GM18499 (cell line): ENCODE data around the gene SEC22C.

Source experiments
- ATAC-seq: cut with Tn5 transposase; IDR thresholded peaks from one replicate; pipeline ENCODE4 v1.9.1; 2021; ENCODE audit warnings: moderate number of reproducible peaks; ENCODE audit not compliant: insufficient read depth, unreplicated experiment

SEC22C gene

DNA sequence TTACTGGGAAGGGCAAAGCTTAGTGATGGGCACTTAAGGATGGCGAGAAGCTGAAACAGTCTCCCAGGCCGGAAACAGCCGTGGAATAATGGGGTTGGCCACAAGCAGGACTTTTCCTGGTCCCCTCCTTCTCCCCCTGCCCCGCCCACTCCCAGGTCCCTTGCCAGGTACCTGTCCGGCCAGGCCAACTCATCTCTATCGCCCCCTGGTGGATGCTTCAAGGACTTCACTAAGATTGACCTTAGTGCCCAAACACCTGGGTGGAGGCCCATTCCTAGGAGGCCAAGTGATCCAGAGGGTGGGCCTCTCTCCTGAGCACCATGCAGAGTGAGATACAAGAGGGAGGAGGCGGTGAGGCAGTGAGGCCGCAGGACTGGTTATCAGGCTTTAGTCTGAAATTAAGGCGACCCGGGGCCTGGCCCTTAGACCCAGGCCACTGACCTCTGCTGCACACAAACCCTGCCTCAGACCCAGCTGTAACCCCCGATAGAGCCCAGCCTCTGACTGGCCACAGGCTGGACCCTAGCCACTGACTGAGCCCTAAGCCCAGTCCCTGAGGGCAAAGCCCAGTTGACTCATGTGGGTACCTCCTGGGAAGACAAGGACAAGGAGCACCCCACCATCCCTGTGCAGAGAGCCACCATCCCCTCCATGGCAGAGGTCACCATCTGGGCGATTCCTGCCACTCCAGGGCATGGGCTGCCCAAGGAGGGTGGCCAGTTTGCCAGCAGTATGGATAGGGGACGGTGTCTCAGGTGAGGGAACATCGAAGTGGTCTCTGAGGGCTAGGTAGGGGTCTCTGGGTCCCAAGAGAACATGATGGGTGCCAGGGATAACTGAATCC is 41.7 kb downstream of the SEC22C start:
- no peak for ATAC-seq

DNA sequence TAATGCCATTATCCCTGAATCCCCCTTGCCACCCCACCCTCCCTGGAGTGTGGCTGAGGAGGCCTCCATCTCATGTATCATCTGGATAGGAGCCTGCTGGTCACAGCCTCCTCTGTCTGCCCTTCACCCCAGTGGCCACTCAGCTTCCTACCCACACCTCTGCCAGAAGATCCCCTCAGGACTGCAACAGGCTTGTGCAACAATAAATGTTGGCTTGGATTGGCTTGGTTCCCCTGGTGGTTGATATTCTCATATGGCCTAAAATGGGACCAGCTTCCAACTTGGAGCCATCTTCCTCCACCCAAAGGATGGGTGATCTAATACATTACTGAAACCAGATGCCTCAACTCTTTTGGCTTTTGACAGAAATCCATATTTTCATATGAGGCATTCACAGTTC is 44.4 kb downstream of the SEC22C start:
- no peak for ATAC-seq

DNA sequence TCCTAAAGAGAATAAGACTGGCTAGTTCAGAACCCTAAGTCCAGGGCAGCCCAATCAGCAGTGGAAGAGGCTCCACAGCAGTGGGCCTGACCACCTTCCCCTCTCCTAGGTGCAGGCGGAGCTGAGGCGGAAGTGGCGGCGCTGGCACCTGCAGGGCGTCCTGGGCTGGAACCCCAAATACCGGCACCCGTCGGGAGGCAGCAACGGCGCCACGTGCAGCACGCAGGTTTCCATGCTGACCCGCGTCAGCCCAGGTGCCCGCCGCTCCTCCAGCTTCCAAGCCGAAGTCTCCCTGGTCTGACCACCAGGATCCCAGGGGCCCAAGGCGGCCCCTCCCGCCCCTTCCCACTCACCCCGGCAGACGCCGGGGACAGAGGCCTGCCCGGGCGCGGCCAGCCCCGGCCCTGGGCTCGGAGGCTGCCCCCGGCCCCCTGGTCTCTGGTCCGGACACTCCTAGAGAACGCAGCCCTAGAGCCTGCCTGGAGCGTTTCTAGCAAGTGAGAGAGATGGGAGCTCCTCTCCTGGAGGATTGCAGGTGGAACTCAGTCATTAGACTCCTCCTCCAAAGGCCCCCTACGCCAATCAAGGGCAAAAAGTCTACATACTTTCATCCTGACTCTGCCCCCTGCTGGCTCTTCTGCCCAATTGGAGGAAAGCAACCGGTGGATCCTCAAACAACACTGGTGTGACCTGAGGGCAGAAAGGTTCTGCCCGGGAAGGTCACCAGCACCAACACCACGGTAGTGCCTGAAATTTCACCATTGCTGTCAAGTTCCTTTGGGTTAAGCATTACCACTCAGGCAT is 45.6 kb downstream of the SEC22C start:
- ATAC-seq: no peak

DNA sequence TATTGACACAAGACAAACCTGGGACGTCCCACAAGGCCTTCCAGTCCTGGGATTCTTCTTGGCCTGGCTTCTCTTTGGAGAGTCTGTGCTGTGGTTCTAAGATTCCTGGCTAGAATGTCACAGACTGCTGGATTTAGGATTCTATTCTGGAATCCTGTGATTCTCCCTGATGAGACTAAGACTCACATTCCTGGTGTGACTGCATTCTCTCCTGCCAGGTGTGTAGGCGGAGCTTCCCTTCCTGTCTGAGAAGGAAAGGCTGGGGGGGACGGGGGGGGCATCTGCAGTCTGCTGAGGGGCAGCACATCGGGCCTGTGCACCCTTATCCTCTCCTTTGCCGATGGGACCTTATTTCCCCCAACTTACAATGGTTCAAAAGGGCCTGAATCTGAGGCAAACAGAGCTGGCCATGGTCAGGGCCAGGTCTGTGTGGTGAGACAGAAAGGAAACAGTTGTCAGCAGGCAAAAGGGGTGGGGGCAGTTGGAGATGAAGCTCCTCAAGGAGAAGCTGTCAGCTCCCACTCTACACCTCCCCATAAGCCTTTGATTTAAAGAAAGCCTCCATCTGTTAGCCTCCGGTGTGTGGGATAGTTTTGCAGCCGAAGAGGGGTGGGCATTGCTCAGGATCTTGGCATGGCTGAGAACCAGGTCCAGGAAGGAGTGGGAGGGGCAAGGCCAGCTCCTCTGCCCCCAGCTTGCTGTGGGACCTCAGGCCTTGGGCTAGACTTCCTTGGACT is 48.4 kb downstream of the SEC22C start:
- ATAC-seq: no peak

DNA sequence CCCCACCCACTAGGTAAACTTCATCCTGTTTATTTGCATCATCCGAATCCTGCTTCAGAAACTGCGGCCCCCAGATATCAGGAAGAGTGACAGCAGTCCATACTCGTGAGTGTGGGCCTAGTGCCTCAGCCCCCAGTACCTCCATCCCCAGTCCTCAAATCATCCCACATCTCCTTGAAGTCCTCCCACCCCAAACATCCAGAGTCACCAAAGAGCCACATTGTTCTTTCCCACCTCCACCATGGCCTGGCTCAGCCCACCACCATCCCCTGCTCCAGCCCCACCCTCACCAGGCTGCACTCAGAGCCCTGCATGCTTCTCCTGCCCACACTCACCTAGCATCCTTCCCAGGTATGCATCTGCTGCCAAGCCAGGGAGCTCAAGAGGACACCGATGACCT is 49.5 kb downstream of the SEC22C start:
- ATAC-seq: no peak

DNA sequence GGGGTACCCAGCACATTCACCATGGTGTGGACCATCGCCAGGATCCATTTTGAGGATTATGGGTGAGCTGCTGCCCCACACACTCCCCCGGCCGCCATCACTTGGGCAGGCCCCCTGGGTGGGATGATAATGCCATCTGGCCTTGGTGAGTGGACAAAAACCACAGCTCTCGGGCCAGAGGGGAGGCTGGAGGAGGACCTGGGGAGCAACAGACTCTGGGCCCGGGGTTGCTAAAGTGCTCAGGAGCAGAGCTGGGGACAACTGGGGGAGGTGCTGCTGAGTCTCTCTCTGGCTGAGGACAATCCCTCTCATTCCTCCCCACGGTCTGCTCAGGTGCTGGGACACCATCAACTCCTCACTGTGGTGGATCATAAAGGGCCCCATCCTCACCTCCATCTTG is 50.3 kb downstream of the SEC22C start:
- ATAC-seq: no peak

DNA sequence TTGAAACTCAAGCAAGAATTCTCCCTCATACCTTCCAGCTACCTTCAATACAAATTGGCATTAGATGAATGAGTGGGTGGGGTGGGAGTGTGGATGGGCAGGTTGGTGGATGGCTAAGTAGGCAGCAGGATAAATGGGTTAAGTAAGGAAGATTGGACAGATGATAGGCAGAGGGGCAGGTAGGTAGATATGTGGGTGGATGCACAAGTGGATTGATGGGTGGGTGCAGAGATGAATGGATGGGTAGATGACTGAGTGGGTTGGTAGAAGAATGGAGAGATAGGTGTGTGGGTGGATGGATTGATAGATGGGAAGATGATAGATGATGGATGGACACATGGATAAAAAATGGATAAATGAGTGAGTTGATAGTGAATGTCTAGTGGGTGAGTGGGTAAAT is 51.7 kb downstream of the SEC22C start:
- ATAC-seq: no peak

DNA sequence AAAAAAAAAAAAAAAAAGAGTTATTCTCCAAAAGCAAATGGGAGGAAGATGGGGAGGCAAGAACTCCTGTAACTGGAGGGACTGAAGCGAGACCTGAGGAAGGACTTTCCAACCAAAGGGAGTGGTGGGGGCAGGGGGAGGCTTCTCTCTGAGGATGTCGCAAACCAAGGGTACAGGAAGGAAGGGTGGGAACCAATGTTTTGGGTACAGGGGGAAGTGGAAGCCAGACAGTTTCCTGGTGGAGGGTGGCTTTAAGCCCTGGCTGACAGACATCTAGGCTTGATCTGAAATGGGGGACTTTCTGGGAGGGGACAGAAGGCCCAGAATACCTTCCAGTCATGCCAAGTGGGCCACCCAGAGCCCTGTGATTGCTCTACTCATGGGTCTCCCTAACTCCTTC is 52.3 kb downstream of the SEC22C start:
- no peak for ATAC-seq

DNA sequence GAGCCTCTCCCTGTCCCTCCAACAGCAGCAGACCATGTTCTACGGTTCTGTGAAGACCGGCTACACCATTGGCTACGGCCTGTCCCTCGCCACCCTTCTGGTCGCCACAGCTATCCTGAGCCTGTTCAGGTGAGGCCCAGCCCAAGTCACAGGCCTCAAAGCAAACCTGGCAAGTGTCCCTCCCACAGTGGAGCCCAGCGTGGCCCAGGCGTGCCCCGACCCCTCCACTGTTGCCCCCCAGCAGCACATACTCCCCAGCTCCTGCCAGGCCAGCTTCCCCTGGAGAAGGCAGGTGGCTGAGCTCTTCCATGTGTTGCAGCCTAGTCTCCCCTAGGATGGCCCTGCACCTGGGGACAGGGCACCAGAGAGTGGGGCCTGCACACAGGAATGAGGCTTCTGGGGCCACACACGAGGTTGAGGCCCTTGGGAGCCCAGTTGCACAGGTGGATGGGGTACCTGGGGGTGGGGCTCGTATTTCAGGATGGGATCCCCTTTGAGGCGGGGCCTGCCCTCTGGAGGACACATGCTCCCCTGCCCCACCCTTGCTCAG is 54.3 kb downstream of the SEC22C start:
- no peak for ATAC-seq

DNA sequence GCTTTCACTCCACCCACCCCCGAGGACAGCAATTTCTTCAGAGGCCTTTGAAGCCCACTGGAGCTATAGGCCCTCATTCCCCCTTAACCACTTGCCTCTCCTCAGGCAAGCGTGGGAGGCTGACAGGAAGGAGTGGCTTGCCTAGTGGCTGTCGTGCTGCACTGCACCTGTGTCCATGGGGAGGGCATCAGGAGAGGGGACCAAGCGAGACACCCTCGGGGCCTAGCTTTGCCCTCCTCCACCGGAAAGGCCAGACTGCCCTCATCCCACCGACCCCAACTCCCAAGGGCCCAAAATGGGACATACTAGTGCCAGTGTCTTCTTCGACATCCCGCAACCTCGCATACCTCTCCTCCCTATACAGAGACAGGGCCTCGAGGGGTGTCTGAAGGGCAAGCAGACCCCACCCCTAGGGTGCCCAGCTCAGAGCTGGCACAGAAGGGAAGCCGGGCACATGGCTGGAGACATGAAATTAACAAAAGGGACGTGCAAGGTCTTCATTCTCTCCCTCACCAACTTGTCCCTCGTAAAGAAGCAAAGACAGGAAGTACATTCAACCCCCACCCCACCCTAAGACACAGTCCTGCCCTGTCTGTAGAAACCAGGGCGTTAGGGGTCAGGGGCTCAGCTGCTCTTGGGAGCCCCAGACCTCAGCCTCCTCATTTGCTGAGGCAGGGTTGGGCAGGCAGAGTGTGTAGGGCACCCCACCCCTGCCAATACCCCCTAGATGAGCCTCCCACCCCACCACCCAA is 55.0 kb downstream of the SEC22C start:
- ATAC-seq: no peak

DNA sequence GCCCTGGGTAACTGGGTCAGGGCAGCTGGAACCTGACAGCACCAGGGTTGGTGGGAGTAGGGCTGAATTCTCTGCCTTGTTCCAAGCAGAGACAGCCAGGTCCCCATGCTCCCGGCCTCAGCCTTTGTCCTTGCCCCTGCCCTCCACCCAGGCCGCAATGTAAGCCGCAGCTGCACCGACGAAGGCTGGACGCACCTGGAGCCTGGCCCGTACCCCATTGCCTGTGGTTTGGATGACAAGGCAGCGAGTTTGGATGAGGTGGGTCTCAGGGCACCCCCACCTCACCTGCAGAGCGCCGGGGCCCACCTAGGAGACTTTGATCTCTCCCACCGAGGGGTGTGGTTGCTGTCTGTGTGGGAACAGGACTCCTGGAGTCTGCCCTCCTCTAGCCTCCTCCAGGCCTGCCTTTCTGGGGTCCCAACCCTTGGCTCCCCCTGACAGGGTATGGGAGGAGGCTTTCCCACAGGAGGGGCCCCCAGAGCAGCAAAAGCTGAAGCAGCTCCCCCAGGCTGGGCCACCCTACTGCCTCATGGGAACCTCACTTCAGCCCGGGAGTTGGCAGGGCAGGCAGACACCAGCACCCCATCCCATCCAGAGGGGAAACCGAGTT is 55.9 kb downstream of the SEC22C start:
- no peak for ATAC-seq

DNA sequence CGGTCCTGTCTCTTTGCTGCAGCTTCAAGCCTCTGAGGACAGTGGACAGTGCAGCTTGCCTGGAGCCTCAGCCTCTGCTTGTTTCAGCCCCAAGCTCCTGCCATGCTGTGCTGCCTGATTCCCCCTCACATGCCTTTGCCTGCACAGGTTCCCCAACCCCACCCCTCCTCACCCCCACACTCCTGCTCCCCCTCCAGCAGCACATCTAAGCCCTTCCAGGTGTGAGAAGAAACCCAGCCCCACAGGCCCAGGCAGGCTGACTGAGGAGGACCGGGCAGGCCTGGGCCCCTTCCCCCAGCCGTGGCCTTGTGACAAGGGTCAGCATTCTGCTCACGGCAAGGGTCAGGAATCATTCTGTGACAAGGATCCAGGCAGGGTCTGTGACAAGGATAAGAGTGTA is 56.6 kb downstream of the SEC22C start:
- no peak for ATAC-seq

DNA sequence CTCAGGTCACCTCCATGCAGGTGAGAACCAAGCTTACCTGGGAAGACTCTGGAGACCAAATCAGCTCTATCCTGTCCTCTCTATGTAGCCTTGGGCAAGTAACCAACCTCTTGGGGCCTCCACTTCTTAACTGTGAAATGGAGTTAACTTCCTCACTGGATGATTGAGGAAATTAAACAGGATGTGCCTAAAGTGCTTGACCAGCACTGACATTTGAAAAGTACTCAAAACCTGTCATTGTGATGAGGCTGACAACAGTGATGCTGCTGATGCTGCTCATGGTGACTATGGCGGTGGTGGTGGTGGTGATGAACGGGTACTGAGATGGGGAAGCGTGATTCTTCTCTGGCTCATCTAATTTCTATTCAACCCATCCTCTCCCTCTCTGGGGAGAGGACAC is 57.0 kb downstream of the SEC22C start:
- no peak for ATAC-seq

DNA sequence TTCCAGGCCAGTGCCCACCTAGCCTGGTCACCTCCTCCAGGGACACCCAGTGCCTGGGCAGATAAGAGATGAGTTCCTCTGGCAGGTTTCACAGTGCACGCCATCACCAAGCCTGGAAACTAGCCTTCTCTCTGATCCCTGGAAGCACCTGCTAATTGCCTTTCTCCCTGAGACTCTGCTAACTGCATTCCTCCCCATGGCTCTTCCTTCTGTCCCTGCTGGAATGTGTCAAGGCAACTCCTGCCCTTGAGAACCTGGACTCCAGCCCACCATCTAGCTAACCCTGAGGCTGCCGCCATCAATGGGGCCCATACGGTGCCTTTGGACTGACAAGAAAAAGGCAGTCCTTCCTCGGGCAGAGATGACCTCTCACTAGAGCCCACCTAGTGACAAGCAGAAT is 60.9 kb downstream of the SEC22C start:
- ATAC-seq: no peak

DNA sequence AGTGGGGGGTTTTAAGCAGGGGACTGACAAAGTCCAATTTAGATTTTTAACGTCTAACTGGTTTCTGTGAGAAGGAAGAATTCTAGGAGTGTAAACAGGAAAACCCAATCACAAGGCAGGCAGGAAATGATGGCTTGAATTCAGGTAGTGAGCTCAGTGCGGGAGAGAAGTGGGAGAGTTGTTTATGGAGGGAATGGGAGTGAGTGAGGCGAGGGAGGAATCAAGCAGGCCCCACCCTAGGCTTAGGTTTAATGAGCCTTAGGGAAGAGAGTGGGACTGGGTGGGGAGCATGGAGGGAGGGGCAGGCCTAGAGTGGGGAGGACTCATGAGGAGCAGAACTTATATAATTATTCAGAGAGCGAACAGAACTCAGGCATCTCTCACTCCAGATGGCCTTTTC is 61.4 kb downstream of the SEC22C start:
- ATAC-seq: no peak

DNA sequence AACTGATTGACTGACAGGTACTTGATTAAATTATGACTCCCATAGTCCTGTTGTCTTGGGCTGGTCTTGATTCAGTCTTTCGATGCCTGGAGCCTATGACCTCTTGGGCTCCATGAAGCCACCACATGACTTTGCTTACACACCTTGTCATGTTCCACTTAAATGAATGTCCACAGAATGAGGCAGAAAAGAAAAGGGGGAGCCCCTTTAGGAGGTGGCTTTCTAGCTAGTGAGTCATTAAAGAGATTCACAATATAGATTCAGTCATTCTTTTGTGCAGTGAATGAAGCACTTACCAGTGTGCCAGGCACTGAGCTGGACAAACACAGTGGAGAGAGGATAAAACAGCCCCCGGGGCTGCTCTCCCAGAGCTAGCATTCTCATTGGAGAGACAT is 62.2 kb downstream of the SEC22C start:
- ATAC-seq: no peak

DNA sequence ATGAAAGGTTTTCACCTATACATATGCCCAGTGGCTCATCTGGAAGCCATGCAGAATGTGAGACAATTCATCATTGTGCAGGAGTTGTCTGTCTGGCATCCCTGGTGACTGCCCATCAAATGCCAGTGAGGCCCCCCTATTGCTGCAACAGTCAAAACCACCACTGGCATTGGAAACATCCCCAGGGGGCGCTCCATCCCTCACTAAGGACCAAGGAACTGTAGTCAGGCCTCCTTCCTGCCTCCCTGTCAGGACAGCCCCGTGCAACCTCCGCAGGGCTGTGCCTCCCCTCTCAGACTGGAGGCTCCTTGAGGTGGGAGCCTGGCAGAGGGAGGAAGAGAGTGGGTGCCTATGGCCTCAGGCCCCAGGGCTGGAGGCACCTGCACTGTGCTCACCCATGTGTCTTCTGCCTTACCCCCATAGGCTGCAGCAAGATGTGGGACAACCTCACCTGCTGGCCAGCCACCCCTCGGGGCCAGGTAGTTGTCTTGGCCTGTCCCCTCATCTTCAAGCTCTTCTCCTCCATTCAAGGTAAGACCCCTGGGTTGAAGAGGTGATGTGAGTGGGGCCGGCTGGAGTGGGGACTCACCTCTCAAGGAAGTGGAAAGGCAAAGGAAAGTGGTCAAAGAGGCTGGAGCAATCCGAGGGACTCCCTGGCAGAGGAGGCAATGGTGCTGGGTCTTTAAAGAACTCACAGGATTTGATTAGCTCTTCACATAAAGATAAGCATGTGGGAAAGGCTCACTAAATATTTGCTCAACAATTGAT is 62.8 kb downstream of the SEC22C start:
- ATAC-seq: no peak

DNA sequence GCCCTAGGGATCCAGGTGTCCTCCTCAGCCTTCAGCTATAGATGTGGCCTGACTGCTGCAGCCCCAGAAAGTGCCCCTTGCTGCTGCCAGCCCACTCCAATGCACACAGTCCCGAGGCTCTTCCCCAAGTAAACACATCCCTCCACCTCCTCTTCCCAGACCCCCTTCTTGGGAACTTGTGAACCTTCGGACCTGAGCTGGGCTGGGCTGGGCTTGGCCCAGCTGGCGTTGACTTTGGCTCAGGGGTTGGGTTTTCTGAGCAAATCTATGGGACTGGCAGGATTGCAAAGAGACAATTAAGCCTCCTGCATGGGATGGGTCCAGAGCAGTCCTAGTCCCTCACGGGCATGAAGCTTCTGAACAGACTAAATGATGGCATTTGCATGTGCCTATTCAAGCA is 64.7 kb downstream of the SEC22C start:
- ATAC-seq: no peak

DNA sequence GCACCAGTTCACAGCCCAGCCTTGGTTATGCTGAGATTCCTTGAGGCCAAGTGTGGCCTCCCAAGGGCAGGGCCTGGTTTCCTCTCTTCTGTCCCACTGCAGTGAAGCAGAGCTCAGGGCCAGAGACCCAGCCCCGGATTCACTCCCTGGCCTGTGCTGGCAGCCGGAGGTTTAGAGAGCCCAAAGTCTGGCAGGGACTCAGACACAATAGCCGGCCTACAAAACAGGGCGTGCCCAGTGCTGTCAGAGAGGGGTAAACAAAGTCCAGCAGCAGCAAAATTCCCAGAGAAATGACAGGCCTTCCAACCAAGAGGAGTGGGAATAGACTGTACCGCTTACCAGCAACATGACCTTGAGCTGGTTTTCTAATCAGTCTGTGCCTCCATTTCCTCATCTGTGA is 65.3 kb downstream of the SEC22C start:
- no peak for ATAC-seq
